ENCODE results near the gene KIF3C.
"Not testable (repeated sequence)": the region's sequence is repeated elsewhere in the genome, so short reads cannot be mapped to it uniquely, and the experiment has no call there.

The KIF3C gene

GRCh38 chr2:25982273-25982967 lies at the start of gene KIF3C:
TSS of gene KIF3C (minus strand) at chr2:25982497. CDS start at chr2:25981917, 580 bp downstream.
- DNase-seq = peak; percentile 65

- not testable (repeated sequence) for DNase-seq
Observed at GRCh38 chr2:26028083-26028482, 45.8 kb upstream of the KIF3C start.

- DNase-seq = no peak
Observed at GRCh38 chr2:26025509-26025908, 43.2 kb upstream of the KIF3C start.

GRCh38 chr2:26024260-26024659 lies 42.0 kb upstream of the KIF3C start:
- no peak for DNase-seq

GRCh38 chr2:26020231-26020640 lies 37.9 kb upstream of the KIF3C start:
- DNase-seq = no peak

- DNase-seq = peak; percentile 52
Observed at GRCh38 chr2:26018184-26019055, 36.1 kb upstream of the KIF3C start.

GRCh38 chr2:26017464-26018183 lies 35.3 kb upstream of the KIF3C start:
- DNase-seq = no peak

GRCh38 chr2:26016706-26017045 lies 34.4 kb upstream of the KIF3C start:
- DNase-seq = not testable (repeated sequence)

- DNase-seq = no peak
Observed at GRCh38 chr2:26016012-26016705, 33.9 kb upstream of the KIF3C start.

- DNase-seq = no peak
Observed at GRCh38 chr2:26013668-26014067, 31.4 kb upstream of the KIF3C start.

- DNase-seq = no peak
Observed at GRCh38 chr2:26011990-26012856, 29.9 kb upstream of the KIF3C start.

GRCh38 chr2:26011609-26011989 lies 29.3 kb upstream of the KIF3C start:
- DNase-seq = no peak

- DNase-seq = no peak
Observed at GRCh38 chr2:26010943-26011342, 28.6 kb upstream of the KIF3C start.

- no peak for DNase-seq
Observed at GRCh38 chr2:26009567-26009963, 27.3 kb upstream of the KIF3C start.

GRCh38 chr2:26008851-26009566 lies 26.7 kb upstream of the KIF3C start:
- no peak for DNase-seq

GRCh38 chr2:26008095-26008494 lies 25.8 kb upstream of the KIF3C start:
- no peak for DNase-seq

GRCh38 chr2:26002632-26003310 lies 20.5 kb upstream of the KIF3C start:
- no peak for DNase-seq

- DNase-seq = no peak
Observed at GRCh38 chr2:26001743-26002351, 19.6 kb upstream of the KIF3C start.

- DNase-seq = no peak
Observed at GRCh38 chr2:26000561-26001082, 18.3 kb upstream of the KIF3C start.

GRCh38 chr2:25999406-25999805 lies 17.1 kb upstream of the KIF3C start:
- not testable (repeated sequence) for DNase-seq

Data from stimulated activated CD4-positive, alpha-beta T cell treated with anti-CD3 and anti-CD28 coated beads, Interleukin-1b, Interleukin-23, amount 100 ng/mL, for 48 hours (primary cell).